NCI-H1417 treated with DMSO at 0.1 percent for 48 hours (cell line): Measurements from ENCODE around the gene ABI3.

Experiments
- DNase-seq: peaks from one replicate; lab custom pipeline; 2025; lab: John Stamatoyannopoulos, UW

ABI3 gene

DNA sequence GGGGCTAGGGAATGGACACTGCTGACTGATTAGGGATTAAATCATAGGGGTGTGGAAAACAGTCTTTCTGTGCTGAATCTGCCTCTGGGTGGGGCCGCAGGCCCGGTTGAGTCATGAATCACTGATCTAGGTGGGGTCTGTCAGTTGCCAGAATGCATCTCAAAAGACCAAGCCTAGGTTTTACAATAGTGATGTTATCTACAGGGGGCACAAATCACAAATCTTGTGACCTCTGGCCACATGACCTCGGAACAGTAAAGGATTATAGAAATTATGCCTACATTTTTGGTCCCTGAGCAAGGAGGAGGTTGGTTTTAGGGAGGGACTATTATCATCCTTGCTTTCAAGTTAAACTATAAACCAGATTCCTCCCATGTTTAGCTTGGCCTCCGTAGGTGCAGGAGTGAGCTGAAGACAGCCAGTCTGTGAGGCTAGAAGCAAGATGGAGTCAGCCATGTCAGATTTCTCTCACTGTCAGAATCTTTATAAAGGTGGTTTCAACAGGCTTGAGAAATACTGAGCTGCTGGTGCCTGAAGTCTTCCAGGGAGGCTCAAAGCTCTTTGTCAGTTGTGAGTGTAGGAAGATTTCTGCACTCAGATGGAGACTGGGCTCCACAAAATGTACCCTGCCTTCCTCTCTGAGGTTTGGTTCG lies 13.0 kb upstream of the ABI3 start:
- no peak for DNase-seq

DNA sequence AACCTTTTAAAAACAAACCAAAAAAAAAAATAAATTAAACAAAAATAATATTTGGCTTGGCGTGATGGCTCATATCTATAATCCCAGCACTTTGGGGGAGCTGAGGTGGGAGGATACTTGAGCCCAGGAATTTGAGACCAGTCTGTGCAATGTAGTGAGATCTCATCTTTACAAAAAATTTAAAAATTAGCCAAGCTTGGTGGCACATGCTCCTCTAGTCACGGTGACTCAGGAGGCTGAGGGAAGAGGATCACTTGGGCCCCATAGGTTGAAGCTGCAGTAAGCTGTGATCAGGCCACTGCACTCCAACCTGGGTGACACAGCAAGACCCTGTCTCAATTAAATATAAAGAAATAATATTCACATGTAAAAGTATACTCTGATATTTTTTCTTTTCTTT lies 12.3 kb upstream of the ABI3 start:
- DNase-seq, result no peak

DNA sequence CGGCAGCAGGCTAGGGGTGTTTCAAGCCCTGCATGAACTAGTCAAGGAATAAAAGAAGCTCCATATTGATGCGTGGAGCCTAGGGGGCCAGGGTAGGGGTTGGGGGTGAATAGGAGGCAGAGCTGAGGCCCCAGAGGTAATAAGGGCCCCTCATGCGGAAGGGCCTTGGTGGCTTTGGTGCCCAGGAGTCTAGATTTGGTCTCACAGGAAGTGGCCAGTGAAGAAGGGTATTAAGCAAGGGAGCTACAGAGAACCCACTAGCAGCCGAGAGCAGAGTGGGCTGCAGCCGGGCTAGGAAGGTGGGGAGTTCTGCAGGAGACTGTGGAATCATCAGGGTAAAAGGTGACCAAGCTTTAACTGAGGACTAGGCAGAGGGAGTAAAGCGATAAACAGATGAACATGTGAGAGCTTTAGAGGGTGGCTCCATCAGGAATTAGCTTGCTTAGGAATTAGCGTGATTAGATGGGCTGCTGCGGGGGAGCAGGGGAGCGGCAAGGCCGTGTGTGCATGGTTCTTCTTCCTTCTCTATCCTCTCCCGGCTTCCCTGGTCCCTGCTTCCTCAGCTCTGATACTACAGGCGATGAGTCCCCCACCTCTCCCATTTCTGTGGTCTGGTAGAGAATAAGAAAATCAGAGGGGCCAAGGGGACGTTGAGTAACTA lies 10.0 kb upstream of the ABI3 start:
- no peak for DNase-seq

DNA sequence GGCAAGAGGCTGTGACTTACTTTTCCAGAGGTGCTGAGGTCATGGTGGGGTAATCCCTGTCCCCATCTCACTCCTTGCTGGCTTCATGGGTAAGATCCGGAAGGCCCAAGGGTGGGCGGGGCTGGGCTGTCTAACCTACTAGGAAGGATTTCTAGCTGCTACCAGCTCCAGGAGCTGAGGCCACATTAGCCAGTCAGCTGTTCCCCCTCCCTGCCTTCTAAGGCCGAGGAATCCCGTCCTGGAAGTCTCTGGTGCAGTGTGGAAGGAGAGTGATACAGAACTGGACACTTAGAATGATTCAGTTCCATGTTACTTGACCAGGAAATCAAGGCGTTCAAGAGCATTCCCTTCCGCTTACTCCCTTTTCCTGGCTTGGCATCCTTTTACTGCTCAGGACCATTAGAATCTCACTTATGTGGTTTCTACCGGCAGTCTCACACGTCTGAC lies 9.0 kb upstream of the ABI3 start:
- no peak for DNase-seq

DNA sequence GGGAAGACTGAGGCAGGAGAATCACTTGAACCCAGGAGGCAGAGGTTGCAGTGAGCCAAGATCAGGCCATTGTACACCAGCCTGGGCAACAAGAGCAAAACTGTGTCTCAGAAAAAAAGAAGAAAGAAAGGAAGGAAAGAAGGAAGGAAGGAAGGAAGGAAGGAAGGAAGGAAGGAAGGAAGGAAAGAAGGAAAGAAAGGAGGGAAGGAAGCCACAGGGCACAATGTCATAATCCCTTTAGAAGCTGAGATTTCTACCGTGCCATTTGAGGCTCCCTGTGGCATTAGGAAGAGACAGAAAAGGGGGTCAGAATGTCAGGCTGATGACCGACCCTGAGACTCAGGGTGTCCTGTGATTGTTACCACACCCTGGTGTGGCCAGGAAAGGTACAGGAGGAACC lies 6.7 kb upstream of the ABI3 start:
- DNase-seq, result no peak

DNA sequence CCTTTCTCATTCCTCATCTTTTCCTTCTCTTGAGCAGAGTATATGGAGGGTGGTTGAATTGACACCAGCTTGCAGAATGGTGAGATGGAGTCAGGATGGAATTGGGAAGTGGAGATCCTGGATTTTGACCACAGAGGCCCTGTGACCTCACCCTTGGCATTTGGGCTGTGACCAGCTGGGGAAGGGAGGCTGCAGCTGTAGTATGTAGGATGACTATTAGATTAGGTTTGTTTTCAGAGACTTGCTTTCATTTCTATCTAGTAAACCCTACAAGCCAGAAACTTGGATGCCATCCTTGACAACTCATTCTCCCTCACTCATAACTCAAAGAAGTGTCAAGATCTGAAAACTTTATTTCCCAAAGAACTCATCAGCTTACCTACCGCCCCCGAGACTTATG lies 6.0 kb upstream of the ABI3 start:
- no peak for DNase-seq

DNA sequence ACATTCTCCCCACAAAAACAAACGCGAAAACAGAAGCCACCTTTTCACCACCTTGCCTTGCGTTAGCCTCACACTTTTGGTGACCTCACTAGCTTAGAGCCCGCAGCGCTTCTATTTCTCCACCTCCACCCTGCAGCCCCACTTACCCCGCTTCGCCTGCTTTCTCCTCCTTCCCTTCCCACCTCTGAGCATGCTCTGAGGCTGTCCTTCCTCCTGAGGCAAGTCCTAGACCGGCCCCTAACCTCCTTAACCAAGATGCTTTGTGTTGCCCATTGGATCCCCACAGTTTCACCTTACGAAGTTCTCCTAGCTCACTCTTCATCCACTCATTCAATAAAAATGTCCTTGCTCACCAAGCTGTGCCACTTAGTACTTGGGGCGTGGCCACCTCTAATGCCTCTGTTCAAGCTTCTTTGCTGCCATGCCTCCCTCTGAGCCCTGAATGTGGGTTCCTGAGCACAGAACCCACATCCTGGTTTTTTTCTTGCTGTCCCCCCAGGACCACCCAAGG lies 1.4 kb upstream of the ABI3 start:
- no peak for DNase-seq

DNA sequence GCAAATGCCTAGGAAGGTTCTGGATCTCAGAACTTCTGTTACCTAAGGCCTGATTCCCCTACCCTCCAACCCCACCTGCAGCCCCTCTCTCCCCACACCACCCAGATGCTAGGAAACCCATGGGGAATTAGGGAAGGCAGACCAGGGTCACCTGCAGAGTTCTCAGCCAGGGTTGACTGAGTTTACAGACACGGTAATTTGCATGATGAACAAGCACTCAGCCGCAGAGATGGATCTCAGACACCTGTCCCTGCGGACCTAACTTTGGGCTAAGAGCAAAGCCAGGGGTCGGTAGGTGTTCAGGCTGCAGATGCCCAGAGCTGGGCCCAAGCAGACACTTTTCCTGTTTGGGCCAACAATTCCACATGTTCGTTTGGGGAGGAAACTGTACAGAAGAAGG lies 2.9 kb downstream of the ABI3 start:
- no peak for DNase-seq

DNA sequence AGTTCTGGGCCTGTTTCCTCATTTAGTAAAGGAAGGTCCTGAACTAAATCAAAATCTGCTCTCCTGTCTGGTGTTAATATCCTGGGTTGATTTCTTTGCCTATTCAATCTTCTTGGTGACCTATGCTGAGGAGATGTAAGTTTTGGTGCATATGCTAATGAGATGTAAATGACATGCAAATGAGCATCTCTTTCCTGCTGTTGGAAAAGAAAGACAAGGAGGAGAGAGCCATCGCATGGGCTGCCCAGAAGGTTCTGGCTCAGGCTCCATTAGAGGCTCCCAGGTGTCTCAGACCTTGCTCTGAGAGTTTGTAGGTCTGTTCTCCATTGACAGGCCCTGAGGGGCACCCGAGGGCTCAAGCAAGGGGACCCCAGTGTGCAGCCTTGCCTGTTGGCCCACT lies 3.3 kb downstream of the ABI3 start:
- no peak for DNase-seq

DNA sequence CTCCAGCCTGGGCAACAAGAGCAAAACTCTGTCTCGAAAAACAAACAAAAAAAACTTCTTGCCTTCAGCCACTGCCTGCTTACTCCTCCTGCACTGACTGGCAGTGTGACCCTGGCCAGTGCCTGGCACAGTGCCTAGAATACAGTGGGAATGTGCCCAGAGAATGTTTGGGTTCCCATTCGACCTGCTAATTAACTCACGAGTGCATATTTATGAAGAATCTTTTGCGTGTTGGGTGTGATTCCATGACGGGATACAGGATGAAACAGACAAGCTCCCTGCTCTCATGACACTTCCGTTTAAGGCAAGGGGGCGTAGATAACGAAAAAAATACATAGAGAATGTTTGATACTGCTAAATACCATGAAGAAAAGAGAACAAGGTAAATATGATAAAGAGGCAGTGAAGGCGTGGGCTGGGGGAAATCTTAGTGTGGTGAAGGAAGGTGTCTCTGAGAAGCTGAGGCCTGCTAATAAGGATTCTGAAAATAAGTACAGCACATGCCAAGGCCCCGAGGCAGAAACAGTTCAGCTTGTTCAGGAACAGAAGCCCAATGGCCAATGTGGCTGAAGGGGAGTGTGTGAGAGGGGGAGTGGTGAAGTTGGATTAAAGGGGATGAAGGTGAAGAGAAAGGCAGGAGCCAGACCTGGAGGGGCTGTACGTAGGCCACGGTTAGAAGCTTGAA lies 4.3 kb downstream of the ABI3 start:
- DNase-seq, result no peak

DNA sequence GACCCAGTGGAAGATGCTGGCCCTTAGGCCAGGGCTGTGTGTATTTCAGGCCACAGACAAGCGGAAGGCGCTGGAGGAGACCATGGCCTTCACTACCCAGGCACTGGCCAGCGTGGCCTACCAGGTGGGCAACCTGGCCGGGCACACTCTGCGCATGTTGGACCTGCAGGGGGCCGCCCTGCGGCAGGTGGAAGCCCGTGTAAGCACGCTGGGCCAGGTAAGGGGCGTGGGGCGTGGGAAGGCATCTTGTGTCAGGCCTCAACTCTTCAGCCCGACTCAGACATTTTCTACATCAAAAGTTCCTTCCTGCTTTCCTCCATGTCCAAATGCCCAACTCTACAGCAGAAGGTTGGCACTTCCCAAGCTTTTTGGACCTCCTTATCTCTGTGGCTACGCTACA lies 6.0 kb downstream of the ABI3 start:
- no peak for DNase-seq

DNA sequence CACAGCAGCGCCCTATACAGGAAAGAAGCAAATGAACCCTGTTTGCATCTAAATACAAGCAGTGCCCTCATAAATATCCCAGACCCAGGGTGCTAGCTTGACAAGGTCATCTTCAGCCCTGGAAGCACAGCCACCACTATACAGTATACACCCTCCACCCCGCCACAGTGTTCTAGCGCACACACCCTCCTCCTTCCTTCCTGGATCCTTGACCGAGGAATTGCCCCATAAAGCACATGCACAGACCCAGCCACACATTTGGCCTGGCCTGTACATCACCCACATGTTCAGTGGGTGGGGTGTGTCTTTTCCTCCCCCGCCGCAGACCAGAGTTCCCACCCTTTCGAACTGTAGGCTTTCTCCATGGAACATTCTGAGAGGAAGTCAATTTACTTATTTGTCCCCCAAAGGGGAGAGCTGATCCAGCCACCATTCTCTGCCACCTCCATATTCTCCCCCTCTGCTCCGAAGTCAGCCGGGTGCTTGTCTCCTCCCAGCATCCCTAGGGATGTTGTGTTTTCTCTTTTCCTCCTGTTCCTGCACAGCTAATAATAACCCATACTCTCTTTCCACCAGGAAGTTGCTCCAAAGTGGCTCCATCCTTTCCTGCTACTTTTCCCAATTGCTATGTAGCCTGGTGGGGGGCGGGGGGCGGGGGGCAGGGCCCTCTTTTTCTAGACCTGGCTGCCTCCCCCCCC lies 6.6 kb downstream of the ABI3 start:
- DNase-seq, result no peak

DNA sequence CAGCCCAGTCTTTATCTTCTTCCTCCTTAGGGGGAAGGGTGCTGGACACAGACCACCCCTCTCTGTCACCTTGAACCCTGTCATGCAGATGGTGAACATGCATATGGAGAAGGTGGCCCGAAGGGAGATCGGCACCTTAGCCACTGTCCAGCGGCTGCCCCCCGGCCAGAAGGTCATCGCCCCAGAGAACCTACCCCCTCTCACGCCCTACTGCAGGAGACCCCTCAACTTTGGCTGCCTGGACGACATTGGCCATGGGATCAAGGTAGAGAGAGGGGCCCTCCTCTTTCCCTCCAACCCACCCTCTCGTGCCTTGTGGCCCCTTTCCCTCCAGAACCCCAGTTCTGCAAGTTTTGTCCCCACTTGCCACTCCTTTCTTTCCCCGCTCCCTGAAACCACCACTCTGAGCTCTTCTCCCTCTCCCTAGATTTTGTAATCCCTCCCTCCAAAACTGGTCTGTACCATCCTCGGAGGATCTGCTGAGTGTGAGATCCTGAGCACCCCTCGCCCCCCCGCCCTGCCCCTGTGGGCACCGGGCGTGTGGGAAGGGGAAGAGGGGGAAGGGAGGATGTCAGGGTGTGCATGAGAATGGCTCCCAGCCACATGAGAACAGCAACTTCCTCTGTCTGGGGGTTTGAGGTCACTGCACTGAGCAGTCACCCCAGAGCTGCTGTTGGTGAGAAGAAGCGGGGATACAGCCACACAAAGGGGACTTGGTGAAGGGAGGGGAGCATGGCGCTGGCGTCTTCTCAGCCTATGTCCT lies 7.3 kb downstream of the ABI3 start:
- DNase-seq, result no peak

DNA sequence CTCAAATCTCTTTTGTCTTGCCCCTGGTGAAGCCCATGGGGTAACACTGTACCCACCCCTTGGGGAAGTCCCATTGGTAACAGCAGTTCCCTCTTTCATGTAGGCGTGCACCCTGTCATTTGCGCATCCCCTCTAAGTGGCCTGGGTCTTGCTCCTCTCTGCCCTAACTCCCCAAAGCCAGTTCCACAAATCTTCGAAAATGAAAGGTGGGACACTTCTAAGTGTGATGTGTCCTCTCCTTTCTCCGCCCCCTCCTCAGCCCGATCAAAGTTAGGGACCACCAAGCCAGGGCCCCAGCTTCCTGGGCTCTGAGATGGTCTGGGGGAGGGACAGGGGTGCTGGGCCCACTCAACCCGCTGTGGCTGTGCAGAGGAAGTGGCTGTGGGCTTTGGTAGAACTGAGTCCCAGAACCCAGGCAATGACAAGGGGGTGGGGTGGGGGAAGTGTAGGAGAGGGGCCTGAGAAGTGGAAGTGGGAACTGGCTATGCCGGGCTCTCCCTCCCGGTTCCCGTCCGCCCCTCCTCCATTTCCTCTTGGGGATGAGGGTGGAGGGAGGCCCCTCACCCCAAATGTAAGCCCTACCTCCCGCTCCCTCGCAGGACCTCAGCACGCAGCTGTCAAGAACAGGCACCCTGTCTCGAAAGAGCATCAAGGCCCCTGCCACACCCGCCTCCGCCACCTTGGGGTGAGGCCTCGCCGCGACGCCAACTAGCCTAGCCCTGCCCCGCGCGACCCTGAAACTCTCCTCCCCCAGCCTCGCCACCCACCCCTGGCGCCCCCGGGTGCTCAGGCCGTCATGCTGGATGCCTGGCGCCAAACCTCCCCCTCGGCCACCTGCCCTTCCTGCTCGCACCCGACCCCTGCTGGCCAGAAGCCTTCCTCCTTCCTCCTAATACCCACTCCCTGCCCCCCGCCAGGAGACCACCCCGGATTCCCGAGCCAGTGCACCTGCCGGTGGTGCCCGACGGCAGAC lies 8.7 kb downstream of the ABI3 start:
- no peak for DNase-seq

DNA sequence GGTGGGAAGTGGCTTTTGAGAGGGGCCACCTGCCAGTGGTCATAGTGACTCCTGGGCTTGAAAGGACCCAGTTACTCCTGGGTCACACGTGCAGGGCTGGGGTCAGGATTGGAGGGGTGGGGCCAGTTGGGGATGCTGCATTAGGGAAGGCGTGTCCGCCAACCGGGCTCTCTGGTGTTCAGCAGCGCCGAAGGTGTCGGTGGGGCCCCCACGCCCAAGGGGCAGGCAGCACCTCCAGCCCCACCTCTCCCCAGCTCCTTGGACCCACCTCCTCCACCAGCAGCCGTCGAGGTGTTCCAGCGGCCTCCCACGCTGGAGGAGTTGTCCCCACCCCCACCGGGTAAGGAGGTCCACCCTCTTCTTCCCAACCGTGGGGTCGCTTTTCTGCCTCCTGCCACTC lies 9.5 kb downstream of the ABI3 start:
- no peak for DNase-seq

DNA sequence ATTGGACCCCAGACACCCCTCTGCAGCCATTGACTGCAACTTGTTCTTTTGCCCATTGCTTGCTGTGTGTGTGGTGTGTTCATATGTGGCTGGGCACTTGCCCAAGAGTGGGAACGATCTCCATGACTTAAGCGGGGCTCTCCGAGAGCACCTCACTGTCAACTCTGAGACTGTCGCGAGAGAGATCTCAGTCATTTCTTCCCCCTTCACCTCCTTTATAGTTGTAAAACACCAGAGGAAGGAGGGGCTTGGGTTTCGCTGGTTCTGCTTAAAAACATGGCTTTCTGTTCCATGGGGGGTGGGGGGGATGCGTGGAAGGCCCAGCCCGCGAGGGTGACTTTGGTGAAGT lies 12.6 kb downstream of the ABI3 start:
- DNase-seq, result no peak

DNA sequence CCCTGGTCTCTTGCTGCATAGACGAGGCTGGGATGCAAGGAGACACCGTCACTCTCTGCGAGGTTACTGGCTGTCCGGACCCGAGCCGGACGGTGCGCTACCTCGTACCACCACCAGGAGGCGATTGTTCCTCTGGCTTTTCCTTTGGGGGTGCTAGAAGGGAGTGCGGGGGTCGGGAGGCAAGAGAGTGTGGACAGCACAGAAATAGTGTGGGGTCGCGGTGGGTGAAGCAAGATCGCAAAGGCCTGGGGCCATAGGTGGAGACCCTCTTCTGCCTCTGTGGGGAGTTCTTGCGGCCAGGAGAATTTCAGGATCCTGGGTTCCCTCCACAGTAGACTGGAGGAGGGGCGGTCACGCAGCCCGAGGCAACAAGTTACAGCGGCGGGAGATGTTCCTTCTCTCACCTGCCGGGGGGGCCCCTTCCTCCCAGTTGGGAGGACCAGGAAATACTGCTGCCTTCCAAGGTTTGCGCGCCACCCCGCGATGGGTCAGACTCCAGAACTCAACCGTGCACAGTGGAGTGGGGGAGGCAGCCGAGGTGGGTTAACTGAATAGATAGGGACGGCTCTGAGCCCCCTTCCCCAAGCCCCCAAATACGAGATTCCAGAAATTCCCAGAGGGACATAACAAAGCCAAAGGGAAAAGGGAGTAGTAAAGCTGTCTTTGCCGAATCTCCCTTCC lies 13.2 kb downstream of the ABI3 start:
- no peak for DNase-seq

DNA sequence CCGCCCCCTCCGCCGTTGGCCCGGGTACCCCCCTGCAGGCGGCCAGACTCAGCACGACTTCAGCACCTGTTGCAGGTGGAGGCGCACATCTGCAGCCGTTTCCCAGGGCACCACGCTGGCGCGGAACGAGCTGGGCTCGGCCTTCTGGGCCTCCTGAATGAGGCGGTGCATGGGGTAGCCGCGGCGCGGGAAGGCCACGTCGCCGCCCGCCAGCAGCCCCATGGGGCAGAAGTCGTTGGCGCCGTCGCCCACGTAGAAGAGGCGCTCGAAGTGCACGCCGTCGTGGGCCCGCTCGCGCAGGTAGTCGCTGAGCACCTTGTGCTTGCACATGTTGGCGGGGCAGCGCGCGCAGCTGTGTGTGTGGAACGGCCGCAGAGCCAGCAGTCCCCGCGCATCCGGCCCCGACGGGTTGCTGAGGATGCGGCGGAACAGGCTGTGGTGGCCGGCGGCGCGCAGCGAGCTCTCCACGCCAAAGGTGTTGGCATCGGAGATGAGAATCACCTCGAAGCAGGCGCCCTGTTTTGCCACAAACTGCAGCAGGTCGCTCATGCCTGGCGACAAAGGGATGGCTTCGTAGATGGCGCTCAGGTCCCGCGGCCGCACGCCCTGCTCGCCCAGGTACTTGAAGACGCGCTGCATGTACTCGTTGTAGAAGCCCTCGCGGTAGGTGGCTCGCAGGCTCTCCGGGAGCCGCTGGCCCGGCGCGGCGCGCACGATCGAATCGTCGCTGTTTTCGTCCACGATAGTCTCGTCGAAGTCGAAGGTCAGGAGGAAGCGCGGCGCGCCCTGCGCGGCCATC lies 13.9 kb downstream of the ABI3 start:
- DNase-seq, result no peak

DNA sequence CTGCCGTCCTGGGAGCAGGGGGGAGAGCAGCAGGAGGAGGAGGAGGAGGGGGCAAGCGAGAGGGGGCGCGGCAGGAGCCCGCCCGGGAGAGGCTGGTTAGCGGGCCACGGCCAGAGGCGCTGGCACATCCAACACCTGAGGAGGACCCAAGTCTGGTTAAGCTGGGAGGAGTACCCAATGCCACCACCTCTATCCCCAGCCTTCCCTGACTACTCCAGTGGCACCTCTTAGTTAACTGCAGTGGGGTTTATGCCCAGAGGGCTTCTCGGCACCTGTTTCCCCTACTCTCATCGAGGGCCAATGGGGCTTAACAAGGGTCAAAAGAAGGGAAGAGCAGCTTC lies 14.5 kb downstream of the ABI3 start:
- DNase-seq, result no peak
